Measurements from ENCODE around the gene ELAC1.

GRCh38 chr18:50969448-50969847 is 1.6 kb downstream of the ELAC1 start:
- TF ChIP-seq, protein P1, sequence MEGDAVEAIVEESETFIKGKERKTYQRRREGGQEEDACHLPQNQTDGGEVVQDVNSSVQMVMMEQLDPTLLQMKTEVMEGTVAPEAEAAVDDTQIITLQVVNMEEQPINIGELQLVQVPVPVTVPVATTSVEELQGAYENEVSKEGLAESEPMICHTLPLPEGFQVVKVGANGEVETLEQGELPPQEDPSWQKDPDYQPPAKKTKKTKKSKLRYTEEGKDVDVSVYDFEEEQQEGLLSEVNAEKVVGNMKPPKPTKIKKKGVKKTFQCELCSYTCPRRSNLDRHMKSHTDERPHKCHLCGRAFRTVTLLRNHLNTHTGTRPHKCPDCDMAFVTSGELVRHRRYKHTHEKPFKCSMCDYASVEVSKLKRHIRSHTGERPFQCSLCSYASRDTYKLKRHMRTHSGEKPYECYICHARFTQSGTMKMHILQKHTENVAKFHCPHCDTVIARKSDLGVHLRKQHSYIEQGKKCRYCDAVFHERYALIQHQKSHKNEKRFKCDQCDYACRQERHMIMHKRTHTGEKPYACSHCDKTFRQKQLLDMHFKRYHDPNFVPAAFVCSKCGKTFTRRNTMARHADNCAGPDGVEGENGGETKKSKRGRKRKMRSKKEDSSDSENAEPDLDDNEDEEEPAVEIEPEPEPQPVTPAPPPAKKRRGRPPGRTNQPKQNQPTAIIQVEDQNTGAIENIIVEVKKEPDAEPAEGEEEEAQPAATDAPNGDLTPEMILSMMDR (IDR thresholded peaks at IDR 0.05): no peak
- no peak for TF ChIP-seq EZH2 (IDR thresholded peaks at IDR 0.05)
